Caco-2 (cell line): Measurements from ENCODE around the gene NNT. TPM values are rescaled to one million over a fixed set of nuclear protein-coding genes. Genes with fewer than 3 reads are reported as not detected.

Experiments used
- BruUV-seq: library from RNA; stranded (reverse); fragments of 400-500 nt; replicated peaks from 2 replicates; lab custom pipeline; 2021; lab: Mats Ljungman, UMichigan
- CTCF ChIA-PET: fragments of 300-600 bp; sonication (Branson Sonifier 250); formaldehyde crosslinking; loops from one replicate; lab custom pipeline; 2022; ENCODE audit warnings: antibody characterized with exemption; lab: Charles Lee
- POLR2A ChIA-PET: fragments of 300-600 bp; sonication (Branson Sonifier 250); formaldehyde crosslinking; loops from one replicate; lab custom pipeline; 2022; ENCODE audit warnings: antibody characterized with exemption; lab: Charles Lee
- DNase-seq, 2 experiments: peaks; one replicate each; pipeline versions ENCODE4 v3.0.0 to v3.0.0-alpha.2; 2020 to 2022
- H3K27me3 ChIP-seq: replicated peaks from 2 replicates; pipeline ENCODE4 v1.6.0; 2011; ENCODE audit warnings: low read length; ENCODE audit not compliant: control insufficient read depth, insufficient read depth
- H3K36me3 ChIP-seq: 2 replicates; pipeline ENCODE4 v1.5.1; 2011; ENCODE audit warnings: low read length; ENCODE audit not compliant: control insufficient read depth, insufficient read depth
- H3K4me1 ChIP-seq: fragments of 250-450 bp; sonication (Bioruptor Pico); 2 replicates; pipeline ENCODE4 v1.5.1; 2020; ENCODE audit warnings: mild to moderate bottlenecking
- H3K4me3 ChIP-seq: 2 replicates; pipeline ENCODE4 v1.5.1; 2011; ENCODE audit warnings: low read depth, mild to moderate bottlenecking, control low read depth, low read length
- H3K9me3 ChIP-seq: fragments of 250-450 bp; sonication (Bioruptor Pico); 2 replicates; pipeline ENCODE4 v1.5.1; 2020; ENCODE audit warnings: mild to moderate bottlenecking, moderate library complexity
- H3K27ac Mint-ChIP-seq: one replicate; pipeline ENCODE4 v1.8.0; 2022; ENCODE audit warnings: mixed read lengths; ENCODE audit not compliant: unreplicated experiment
- H3K27me3 Mint-ChIP-seq: one replicate; pipeline ENCODE4 v1.8.0; 2022; ENCODE audit warnings: mixed read lengths; ENCODE audit not compliant: insufficient read depth, unreplicated experiment
- H3K36me3 Mint-ChIP-seq: one replicate; pipeline ENCODE4 v1.8.0; 2022; ENCODE audit warnings: mild to moderate bottlenecking, mixed read lengths; ENCODE audit not compliant: insufficient read depth, unreplicated experiment
- H3K4me1 Mint-ChIP-seq: one replicate; pipeline ENCODE4 v1.8.0; 2022; ENCODE audit warnings: low read depth, mixed read lengths; ENCODE audit not compliant: unreplicated experiment
- H3K4me3 Mint-ChIP-seq: one replicate; pipeline ENCODE4 v1.8.0; 2022; ENCODE audit warnings: mild to moderate bottlenecking, moderate library complexity, mixed read lengths; ENCODE audit not compliant: unreplicated experiment
- H3K9me3 Mint-ChIP-seq: one replicate; pipeline ENCODE4 v1.8.0; 2022; ENCODE audit warnings: mixed read lengths; ENCODE audit not compliant: unreplicated experiment
- CTCF ChIP-seq, 2 experiments: fragments of 200-600 bp in 1 of 2; IDR thresholded peaks; 1 replicate in 1 of 2; 2 replicates in 1 of 2; pipeline versions ENCODE4 v1.5.1 to v1.8.0; 2011 to 2022; ENCODE audit warnings: antibody characterized with exemption in 1 of 2, control low read depth in 1 of 2, inconsistent platforms in 1 of 2, low read depth in 1 of 2, low read length in 1 of 2, mild to moderate bottlenecking in 1 of 2, moderate library complexity in 1 of 2; ENCODE audit not compliant: insufficient read depth in 1 of 2, severe bottlenecking in 1 of 2, unreplicated experiment in 1 of 2
- intact Hi-C: fragments of 100-400 bp; cut with micrococcal nuclease; formaldehyde crosslinking; loops from one replicate; pipeline ENCODE4 v1.10.0; 2022; ENCODE audit not compliant: unreplicated experiment
- total RNA-seq: library from RNA; stranded (reverse); gene quantifications from 2 replicates; pipeline ENCODE4 v1.2.3, GENCODE V29; 2022

Gene NNT
- total RNA-seq, 1 experiment from 2014 or later = 44.8 TPM

GRCh38 chr5:43619380-43619779 is 16.4 kb downstream of the NNT start:
- no peaks in the 10 kb centered on the region for H3K9me3 ChIP-seq
- H3K36me3 Mint-ChIP-seq = peaks cover 14% of the 10 kb centered on the region
- ChIA-PET CTCF (no interaction called here), POLR2A (no interaction called here)
- intact Hi-C loops = no loop called here
- TF ChIP-seq CTCF (IDR thresholded peaks at IDR 0.05; ENCODE audit: insufficient read depth in 1 of 2, low read depth in 1 of 2, low read length in 1 of 2, severe bottlenecking in 1 of 2, unreplicated experiment in 1 of 2) = no peak
- H3K27ac Mint-ChIP-seq = no peak overlapping the region
- H3K4me3 ChIP-seq = no peak overlapping the region
- no peaks in the 10 kb centered on the region for H3K4me1 ChIP-seq
- H3K4me1 Mint-ChIP-seq = no peaks in the 10 kb centered on the region
- no peaks in the 10 kb centered on the region for H3K27me3 ChIP-seq
- H3K4me3 Mint-ChIP-seq = no peak overlapping the region
- no TSS peak for BruUV-seq
- DNase-seq = no peak
- no peaks in the 10 kb centered on the region for H3K9me3 Mint-ChIP-seq
- peaks cover 1% of the 10 kb centered on the region; the same call in 1 of the 2 replicates for H3K36me3 ChIP-seq
- H3K27me3 Mint-ChIP-seq = no peaks in the 10 kb centered on the region

GRCh38 chr5:43619911-43620310 is 16.9 kb downstream of the NNT start:
- CTCF ChIA-PET = no interaction called here
- POLR2A ChIA-PET = no interaction called here
- no peak for DNase-seq
- Histone ChIP-seq H3K27me3 (no peaks in the 10 kb centered on the region), H3K4me3 (no peak overlapping the region), H3K9me3 (no peaks in the 10 kb centered on the region), H3K4me1 (no peaks in the 10 kb centered on the region), H3K36me3 (peaks cover 1% of the 10 kb centered on the region; the same call in 1 of the 2 replicates)
- Mint-ChIP-seq H3K27ac (no peak overlapping the region), H3K9me3 (no peaks in the 10 kb centered on the region), H3K4me3 (no peak overlapping the region), H3K27me3 (no peaks in the 10 kb centered on the region), H3K4me1 (no peaks in the 10 kb centered on the region), H3K36me3 (peaks cover 14% of the 10 kb centered on the region)
- intact Hi-C loops = no loop called here
- no peak for TF ChIP-seq CTCF (IDR thresholded peaks at IDR 0.05; ENCODE audit: insufficient read depth in 1 of 2, low read depth in 1 of 2, low read length in 1 of 2, severe bottlenecking in 1 of 2, unreplicated experiment in 1 of 2)
- no TSS peak for BruUV-seq

GRCh38 chr5:43620944-43621505 is 18.0 kb downstream of the NNT start:
- H3K4me1 ChIP-seq = no peaks in the 10 kb centered on the region
- Mint-ChIP-seq H3K27me3 (no peaks in the 10 kb centered on the region), H3K27ac (no peak overlapping the region), H3K4me1 (no peaks in the 10 kb centered on the region), H3K9me3 (no peaks in the 10 kb centered on the region), H3K36me3 (peaks cover 14% of the 10 kb centered on the region), H3K4me3 (no peak overlapping the region)
- no peak overlapping the region for H3K4me3 ChIP-seq
- no TSS peak for BruUV-seq
- ChIA-PET POLR2A (no interaction called here), CTCF (no interaction called here)
- no peak for DNase-seq
- intact Hi-C loops = no loop called here
- H3K27me3 ChIP-seq = no peaks in the 10 kb centered on the region
- no peak for TF ChIP-seq CTCF (IDR thresholded peaks at IDR 0.05; ENCODE audit: insufficient read depth in 1 of 2, low read depth in 1 of 2, low read length in 1 of 2, severe bottlenecking in 1 of 2, unreplicated experiment in 1 of 2)
- H3K36me3 ChIP-seq = peaks cover 1% of the 10 kb centered on the region; the same call in 1 of the 2 replicates
- no peaks in the 10 kb centered on the region for H3K9me3 ChIP-seq
